ENCODE measurements around the gene ALG3. TPM values are rescaled to one million over a fixed set of nuclear protein-coding genes. Genes with fewer than 3 reads are reported as not detected.

ALG3 gene
- total RNA-seq, 1 experiment from 2014 or later: 57.3 TPM

- CTCF ChIA-PET: interaction anchor here (0.8 to 7.5 kb wide), 5 partner anchors 7 to 332 kb away, joined by 3 to 88 read pairs (median 4); partner anchors contain the start of genes EEF1AKMT4 and VWA5B2
- no peak for DNase-seq (ENCODE audit: low spot score)
Measured at GRCh38 chr3:184236033-184236410, 12.7 kb downstream of the ALG3 start.

GRCh38 chr3:184235381-184236032 lies 13.3 kb downstream of the ALG3 start:
- POLR2A ChIA-PET: no interaction called here
- peaks cover 6% of the 10 kb centered on the region; the same call in 1 of the 2 replicates for H3K4me1 Mint-ChIP-seq
- DNase-seq (ENCODE audit: low spot score) (no peak), ATAC-seq (no peak)
- H3K4me3 Mint-ChIP-seq: no peak overlapping the region
- CTCF ChIA-PET: interaction anchor here (1.1 to 7.5 kb wide), 4 partner anchors 7 to 331 kb away, joined by 3 to 88 read pairs (median 6); partner anchors contain the start of genes EEF1AKMT4 and VWA5B2
- H3K27ac Mint-ChIP-seq: no peak overlapping the region
- H3K36me3 Mint-ChIP-seq: no peaks in the 10 kb centered on the region
- TF ChIP-seq ESRRA (CRISPR knock-in tag; IDR thresholded peaks at IDR 0.05; ENCODE audit: borderline replicate concordance): no peak
- no peak for TF ChIP-seq JAZF1 (CRISPR knock-in tag; IDR thresholded peaks at IDR 0.05)
- no peak for TF ChIP-seq CBFB (CRISPR knock-in tag; IDR thresholded peaks at IDR 0.05; ENCODE audit: low read depth)
- no peak for TF ChIP-seq FOXJ3 (CRISPR knock-in tag; IDR thresholded peaks at IDR 0.05; ENCODE audit: borderline replicate concordance)
- TF ChIP-seq NFE2L1 (CRISPR knock-in tag; IDR thresholded peaks at IDR 0.05): no peak
- no peaks in the 10 kb centered on the region for H3K9me3 Mint-ChIP-seq
- H3K27me3 Mint-ChIP-seq (ENCODE audit: low read depth): peaks cover 38% of the 10 kb centered on the region

More at GRCh38 chr3:184236033-184236410, 12.7 kb downstream of the ALG3 start:
- no peak for ATAC-seq
- no peak for TF ChIP-seq HMGA2 (CRISPR knock-in tag; IDR thresholded peaks at IDR 0.05)
- TF ChIP-seq EMX1 (CRISPR knock-in tag; IDR thresholded peaks at IDR 0.05): no peak
- TF ChIP-seq, protein P1, sequence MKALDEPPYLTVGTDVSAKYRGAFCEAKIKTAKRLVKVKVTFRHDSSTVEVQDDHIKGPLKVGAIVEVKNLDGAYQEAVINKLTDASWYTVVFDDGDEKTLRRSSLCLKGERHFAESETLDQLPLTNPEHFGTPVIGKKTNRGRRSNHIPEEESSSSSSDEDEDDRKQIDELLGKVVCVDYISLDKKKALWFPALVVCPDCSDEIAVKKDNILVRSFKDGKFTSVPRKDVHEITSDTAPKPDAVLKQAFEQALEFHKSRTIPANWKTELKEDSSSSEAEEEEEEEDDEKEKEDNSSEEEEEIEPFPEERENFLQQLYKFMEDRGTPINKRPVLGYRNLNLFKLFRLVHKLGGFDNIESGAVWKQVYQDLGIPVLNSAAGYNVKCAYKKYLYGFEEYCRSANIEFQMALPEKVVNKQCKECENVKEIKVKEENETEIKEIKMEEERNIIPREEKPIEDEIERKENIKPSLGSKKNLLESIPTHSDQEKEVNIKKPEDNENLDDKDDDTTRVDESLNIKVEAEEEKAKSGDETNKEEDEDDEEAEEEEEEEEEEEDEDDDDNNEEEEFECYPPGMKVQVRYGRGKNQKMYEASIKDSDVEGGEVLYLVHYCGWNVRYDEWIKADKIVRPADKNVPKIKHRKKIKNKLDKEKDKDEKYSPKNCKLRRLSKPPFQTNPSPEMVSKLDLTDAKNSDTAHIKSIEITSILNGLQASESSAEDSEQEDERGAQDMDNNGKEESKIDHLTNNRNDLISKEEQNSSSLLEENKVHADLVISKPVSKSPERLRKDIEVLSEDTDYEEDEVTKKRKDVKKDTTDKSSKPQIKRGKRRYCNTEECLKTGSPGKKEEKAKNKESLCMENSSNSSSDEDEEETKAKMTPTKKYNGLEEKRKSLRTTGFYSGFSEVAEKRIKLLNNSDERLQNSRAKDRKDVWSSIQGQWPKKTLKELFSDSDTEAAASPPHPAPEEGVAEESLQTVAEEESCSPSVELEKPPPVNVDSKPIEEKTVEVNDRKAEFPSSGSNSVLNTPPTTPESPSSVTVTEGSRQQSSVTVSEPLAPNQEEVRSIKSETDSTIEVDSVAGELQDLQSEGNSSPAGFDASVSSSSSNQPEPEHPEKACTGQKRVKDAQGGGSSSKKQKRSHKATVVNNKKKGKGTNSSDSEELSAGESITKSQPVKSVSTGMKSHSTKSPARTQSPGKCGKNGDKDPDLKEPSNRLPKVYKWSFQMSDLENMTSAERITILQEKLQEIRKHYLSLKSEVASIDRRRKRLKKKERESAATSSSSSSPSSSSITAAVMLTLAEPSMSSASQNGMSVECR (CRISPR knock-in tag; IDR thresholded peaks at IDR 0.05; ENCODE audit: borderline replicate concordance): no peak
- no peak for TF ChIP-seq TEAD4 (CRISPR knock-in tag; IDR thresholded peaks at IDR 0.05)
- no peak for TF ChIP-seq SP1 (CRISPR knock-in tag; conservative IDR thresholded peaks at IDR 0.05)
- TF ChIP-seq ATF1 (CRISPR knock-in tag; IDR thresholded peaks at IDR 0.05): no peak
- no peak for TF ChIP-seq NFYB (CRISPR knock-in tag; conservative IDR thresholded peaks at IDR 0.05; ENCODE audit: low read depth)
- TF ChIP-seq ZNF423 (CRISPR knock-in tag; IDR thresholded peaks at IDR 0.05): no peak
- H3K27me3 Mint-ChIP-seq (ENCODE audit: low read depth): peaks cover 34% of the 10 kb centered on the region
- no peaks in the 10 kb centered on the region for H3K9me3 Mint-ChIP-seq
- H3K4me3 Mint-ChIP-seq: no peak overlapping the region
- POLR2A ChIA-PET: no interaction called here
- H3K27ac Mint-ChIP-seq: no peak overlapping the region
- H3K36me3 Mint-ChIP-seq: no peaks in the 10 kb centered on the region
- peaks cover 4% of the 10 kb centered on the region; the same call in 1 of the 2 replicates for H3K4me1 Mint-ChIP-seq

- no peaks in the 10 kb centered on the region for H3K36me3 Mint-ChIP-seq
- peaks cover 40% of the 10 kb centered on the region for H3K27me3 Mint-ChIP-seq (ENCODE audit: low read depth)
- TF ChIP-seq, protein P2, sequence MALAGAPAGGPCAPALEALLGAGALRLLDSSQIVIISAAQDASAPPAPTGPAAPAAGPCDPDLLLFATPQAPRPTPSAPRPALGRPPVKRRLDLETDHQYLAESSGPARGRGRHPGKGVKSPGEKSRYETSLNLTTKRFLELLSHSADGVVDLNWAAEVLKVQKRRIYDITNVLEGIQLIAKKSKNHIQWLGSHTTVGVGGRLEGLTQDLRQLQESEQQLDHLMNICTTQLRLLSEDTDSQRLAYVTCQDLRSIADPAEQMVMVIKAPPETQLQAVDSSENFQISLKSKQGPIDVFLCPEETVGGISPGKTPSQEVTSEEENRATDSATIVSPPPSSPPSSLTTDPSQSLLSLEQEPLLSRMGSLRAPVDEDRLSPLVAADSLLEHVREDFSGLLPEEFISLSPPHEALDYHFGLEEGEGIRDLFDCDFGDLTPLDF (CRISPR knock-in tag; IDR thresholded peaks at IDR 0.05): no peak
- TF ChIP-seq RORB (CRISPR knock-in tag; IDR thresholded peaks at IDR 0.05): no peak
- TF ChIP-seq, protein P3, sequence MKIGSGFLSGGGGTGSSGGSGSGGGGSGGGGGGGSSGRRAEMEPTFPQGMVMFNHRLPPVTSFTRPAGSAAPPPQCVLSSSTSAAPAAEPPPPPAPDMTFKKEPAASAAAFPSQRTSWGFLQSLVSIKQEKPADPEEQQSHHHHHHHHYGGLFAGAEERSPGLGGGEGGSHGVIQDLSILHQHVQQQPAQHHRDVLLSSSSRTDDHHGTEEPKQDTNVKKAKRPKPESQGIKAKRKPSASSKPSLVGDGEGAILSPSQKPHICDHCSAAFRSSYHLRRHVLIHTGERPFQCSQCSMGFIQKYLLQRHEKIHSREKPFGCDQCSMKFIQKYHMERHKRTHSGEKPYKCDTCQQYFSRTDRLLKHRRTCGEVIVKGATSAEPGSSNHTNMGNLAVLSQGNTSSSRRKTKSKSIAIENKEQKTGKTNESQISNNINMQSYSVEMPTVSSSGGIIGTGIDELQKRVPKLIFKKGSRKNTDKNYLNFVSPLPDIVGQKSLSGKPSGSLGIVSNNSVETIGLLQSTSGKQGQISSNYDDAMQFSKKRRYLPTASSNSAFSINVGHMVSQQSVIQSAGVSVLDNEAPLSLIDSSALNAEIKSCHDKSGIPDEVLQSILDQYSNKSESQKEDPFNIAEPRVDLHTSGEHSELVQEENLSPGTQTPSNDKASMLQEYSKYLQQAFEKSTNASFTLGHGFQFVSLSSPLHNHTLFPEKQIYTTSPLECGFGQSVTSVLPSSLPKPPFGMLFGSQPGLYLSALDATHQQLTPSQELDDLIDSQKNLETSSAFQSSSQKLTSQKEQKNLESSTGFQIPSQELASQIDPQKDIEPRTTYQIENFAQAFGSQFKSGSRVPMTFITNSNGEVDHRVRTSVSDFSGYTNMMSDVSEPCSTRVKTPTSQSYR (CRISPR knock-in tag; IDR thresholded peaks at IDR 0.05): no peak
- no peak for TF ChIP-seq FOXK1 (CRISPR knock-in tag; IDR thresholded peaks at IDR 0.05)
- no peak for TF ChIP-seq ZNF121 (CRISPR knock-in tag; IDR thresholded peaks at IDR 0.05)
- TF ChIP-seq FOXJ3 (CRISPR knock-in tag; IDR thresholded peaks at IDR 0.05; ENCODE audit: borderline replicate concordance): no peak
- no peak for TF ChIP-seq HMGA2 (CRISPR knock-in tag; IDR thresholded peaks at IDR 0.05)
- TF ChIP-seq, protein P4, sequence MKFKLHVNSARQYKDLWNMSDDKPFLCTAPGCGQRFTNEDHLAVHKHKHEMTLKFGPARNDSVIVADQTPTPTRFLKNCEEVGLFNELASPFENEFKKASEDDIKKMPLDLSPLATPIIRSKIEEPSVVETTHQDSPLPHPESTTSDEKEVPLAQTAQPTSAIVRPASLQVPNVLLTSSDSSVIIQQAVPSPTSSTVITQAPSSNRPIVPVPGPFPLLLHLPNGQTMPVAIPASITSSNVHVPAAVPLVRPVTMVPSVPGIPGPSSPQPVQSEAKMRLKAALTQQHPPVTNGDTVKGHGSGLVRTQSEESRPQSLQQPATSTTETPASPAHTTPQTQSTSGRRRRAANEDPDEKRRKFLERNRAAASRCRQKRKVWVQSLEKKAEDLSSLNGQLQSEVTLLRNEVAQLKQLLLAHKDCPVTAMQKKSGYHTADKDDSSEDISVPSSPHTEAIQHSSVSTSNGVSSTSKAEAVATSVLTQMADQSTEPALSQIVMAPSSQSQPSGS (CRISPR knock-in tag; IDR thresholded peaks at IDR 0.05; ENCODE audit: borderline replicate concordance, low read depth): no peak
- TF ChIP-seq FOXP1 (CRISPR knock-in tag; IDR thresholded peaks at IDR 0.05; ENCODE audit: borderline replicate concordance): no peak
- no peak for TF ChIP-seq JAZF1 (CRISPR knock-in tag; IDR thresholded peaks at IDR 0.05)
- no peak for TF ChIP-seq TEAD4 (CRISPR knock-in tag; IDR thresholded peaks at IDR 0.05)
- POLR2A ChIA-PET: no interaction called here
- no peak overlapping the region for H3K27ac Mint-ChIP-seq
- CTCF ChIA-PET: interaction anchor here (0.6 kb wide), 1 partner anchor 203 kb away, joined by 6 read pairs; the partner anchor contains the start of gene HTR3D
- no peak overlapping the region for H3K4me3 Mint-ChIP-seq
- H3K4me1 Mint-ChIP-seq: peaks cover 6% of the 10 kb centered on the region; the same call in 1 of the 2 replicates
- ATAC-seq (no peak), DNase-seq (ENCODE audit: low spot score) (no peak)
- H3K9me3 Mint-ChIP-seq: no peaks in the 10 kb centered on the region
Measured at GRCh38 chr3:184234671-184235380, 13.9 kb downstream of the ALG3 start.

Measured in WTC11 (cell line).